Measurements from ENCODE around the gene TM9SF4.

GRCh38 chr20:32184961-32185603, 75.6 kb downstream of the TM9SF4 start:
- TF ChIP-seq, protein P1, sequence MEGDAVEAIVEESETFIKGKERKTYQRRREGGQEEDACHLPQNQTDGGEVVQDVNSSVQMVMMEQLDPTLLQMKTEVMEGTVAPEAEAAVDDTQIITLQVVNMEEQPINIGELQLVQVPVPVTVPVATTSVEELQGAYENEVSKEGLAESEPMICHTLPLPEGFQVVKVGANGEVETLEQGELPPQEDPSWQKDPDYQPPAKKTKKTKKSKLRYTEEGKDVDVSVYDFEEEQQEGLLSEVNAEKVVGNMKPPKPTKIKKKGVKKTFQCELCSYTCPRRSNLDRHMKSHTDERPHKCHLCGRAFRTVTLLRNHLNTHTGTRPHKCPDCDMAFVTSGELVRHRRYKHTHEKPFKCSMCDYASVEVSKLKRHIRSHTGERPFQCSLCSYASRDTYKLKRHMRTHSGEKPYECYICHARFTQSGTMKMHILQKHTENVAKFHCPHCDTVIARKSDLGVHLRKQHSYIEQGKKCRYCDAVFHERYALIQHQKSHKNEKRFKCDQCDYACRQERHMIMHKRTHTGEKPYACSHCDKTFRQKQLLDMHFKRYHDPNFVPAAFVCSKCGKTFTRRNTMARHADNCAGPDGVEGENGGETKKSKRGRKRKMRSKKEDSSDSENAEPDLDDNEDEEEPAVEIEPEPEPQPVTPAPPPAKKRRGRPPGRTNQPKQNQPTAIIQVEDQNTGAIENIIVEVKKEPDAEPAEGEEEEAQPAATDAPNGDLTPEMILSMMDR (IDR thresholded peaks at IDR 0.05), result no peak
- no peak for TF ChIP-seq POLR2A (IDR thresholded peaks at IDR 0.05)

Data from uterus (tissue), 2 donors.